GM12878 (cell line): ENCODE measurements around the gene FOXP1. TPM values are rescaled to one million over a fixed set of nuclear protein-coding genes. Genes with fewer than 3 reads are reported as not detected.

Experiments
- ATAC-seq: fragments of 200-7000 bp; cut with Tn5 transposase; 3 replicates; pipeline ENCODE4 v1.9.1; 2020; ENCODE audit warnings: mild to moderate bottlenecking, moderate library complexity
- BruUV-seq: library from RNA; stranded (reverse); fragments of 400-500 nt; replicated peaks from 2 replicates; lab custom pipeline; 2021; lab: Mats Ljungman, UMichigan
- CTCF ChIA-PET: fragments of 300-600 bp; sonication (Branson Sonifier 250); formaldehyde crosslinking; extraction: SDS; loops from one replicate; lab custom pipeline; 2021; ENCODE audit warnings: inconsistent platforms; lab: Yijun Ruan, JAX
- POLR2A ChIA-PET: fragments of 350-600 bp; formaldehyde crosslinking; extraction: SDS; loops from one replicate; lab custom pipeline; 2021; ENCODE audit warnings: inconsistent platforms; lab: Charles Lee
- RAD21 ChIA-PET: fragments of 300-600 bp; sonication (Branson Sonifier 250); formaldehyde crosslinking; loops from one replicate; lab custom pipeline; 2023; ENCODE audit warnings: antibody characterized with exemption; ENCODE audit not compliant: unreplicated experiment; lab: Charles Lee
- SMC1A ChIA-PET: fragments of 300-600 bp; sonication (Branson Sonifier 250); formaldehyde crosslinking; loops from one replicate; lab custom pipeline; 2023; ENCODE audit not compliant: unreplicated experiment, uncharacterized antibody; lab: Charles Lee
- DNase-seq: peaks from one replicate; pipeline ENCODE4 v3.0.0-alpha.2; 2011; ENCODE audit warnings: low read depth, low spot score
- FAIRE-seq: peaks from 3 replicates; lab custom pipeline; 2011; peaks lifted over from hg19 to GRCh38; lab: Jason Lieb, UNC
- H2AFZ ChIP-seq: 2 replicates; pipeline ENCODE4 v1.6.0; 2011; ENCODE audit warnings: low read depth, low read length, control low read depth; ENCODE audit not compliant: control insufficient read depth
- H3K27ac ChIP-seq: 2 replicates; pipeline ENCODE4 v1.5.1; 2011; ENCODE audit warnings: control low read depth; ENCODE audit not compliant: control insufficient read depth, insufficient read depth
- H3K27me3 ChIP-seq, 2 experiments: replicated peaks in 1 of 2; 2 replicates each; pipeline versions ENCODE4 v1.6.0 to v1.6.1; 2011; ENCODE audit warnings: low read length in 1 of 2; ENCODE audit not compliant: control insufficient read depth in 2 of 2, insufficient read depth in 2 of 2
- H3K36me3 ChIP-seq, 2 experiments: 2 replicates each; pipeline ENCODE4 v1.5.1; 2011; ENCODE audit warnings: low read length in 1 of 2; ENCODE audit not compliant: control insufficient read depth in 2 of 2, insufficient read depth in 2 of 2
- H3K4me1 ChIP-seq: 2 replicates; pipeline ENCODE4 v1.6.1; 2011; ENCODE audit warnings: mild to moderate bottlenecking, low read length, moderate library complexity, mixed read lengths; ENCODE audit not compliant: control insufficient read depth, insufficient read depth
- H3K4me2 ChIP-seq: 2 replicates; pipeline ENCODE4 v1.6.0; 2011; ENCODE audit warnings: control low read depth; ENCODE audit not compliant: control insufficient read depth, insufficient read depth
- H3K4me3 ChIP-seq: fragments of 200-600 bp; sonication (generic); 2 replicates; pipeline ENCODE4 v1.5.1; 2016
- H3K79me2 ChIP-seq: 2 replicates; pipeline ENCODE4 v1.6.0; 2011; ENCODE audit warnings: low read length; ENCODE audit not compliant: control insufficient read depth, insufficient read depth
- H3K9ac ChIP-seq: 2 replicates; pipeline ENCODE4 v1.8.0; 2011; ENCODE audit warnings: low read length, control low read depth, mixed read lengths; ENCODE audit not compliant: control insufficient read depth, insufficient read depth
- H3K9me3 ChIP-seq: replicated peaks from 3 replicates; pipeline ENCODE4 v1.5.1; 2011; ENCODE audit warnings: mild to moderate bottlenecking, low read length; ENCODE audit not compliant: control insufficient read depth, insufficient read depth
- H4K20me1 ChIP-seq: 2 replicates; pipeline ENCODE4 v1.6.0; 2011; ENCODE audit not compliant: control insufficient read depth, insufficient read depth
- GATAD2B ChIP-seq: fragments of 450-650 bp; conservative IDR thresholded peaks from 2 replicates; pipeline ENCODE4 v1.6.1; 2017; ENCODE audit warnings: low read depth, mild to moderate bottlenecking, moderate library complexity
- JUND ChIP-seq: IDR thresholded peaks from 2 replicates; pipeline ENCODE4 v1.6.1; 2012; ENCODE audit warnings: low read depth, mild to moderate bottlenecking, low read length, improper control_type of control experiment, moderate library complexity
- WGBS: methylation state at CpG from one replicate; pipeline ENCODE4 v1.1.6; 2016; ENCODE audit warnings: low lambda C conversion rate; ENCODE audit not compliant: insufficient replicate concordance, insufficient coverage; ENCODE audit errors: missing lambda C conversion rate; 5-methylcytosine and 5-hydroxymethylcytosine counted together
- in situ Hi-C: fragments of 300-500 bp; cut with MboI; formaldehyde crosslinking; loops from 9 replicates; pipeline ENCODE4 v1.14.3; 2018; ENCODE audit warnings: mixed read lengths
- intact Hi-C: fragments of 100-400 bp; cut with micrococcal nuclease; formaldehyde crosslinking; loops from one replicate; pipeline ENCODE4 v1.14.2; 2022; ENCODE audit not compliant: unreplicated experiment
- polyA plus RNA-seq, 11 experiments: library from polyadenylated mRNA; depleted of rRNA in 4 of 11; unstranded in 6 of 11; stranded (reverse) in 5 of 11; fragments of >200 nt; fragmentation: Nextera tagmentation in 4 of 11; fragmentation: Illumina TruSeq in 1 of 11; extraction: Ambion mirVana in 4 of 11; extraction: Trizol in 1 of 11; gene quantifications; 1 replicate in 1 of 11; 2 replicates in 10 of 11; pipeline versions ENCODE4 v1.2.1 to v1.2.3, GENCODE V29; 2011 to 2016; ENCODE audit warnings: inconsistent platforms in 2 of 11, missing spikeins in 2 of 11, low read depth in 1 of 11
- total RNA-seq, 4 experiments: library from RNA; depleted of rRNA in 3 of 4; stranded (reverse); fragments of >200 nt in 3 of 4; fragmentation: Illumina TruSeq in 1 of 4; extraction: Trizol in 1 of 4; gene quantifications; 2 replicates each; pipeline versions ENCODE4 v1.2.1 to v1.2.3, GENCODE V29; 2013 to 2021
- TF ChIP-seq, protein P1 (sequence below): fragments of 150-350 bp; IDR thresholded peaks from 2 replicates; pipeline ENCODE4 v1.6.1; 2016; ENCODE audit warnings: low read depth, low read length
- TF ChIP-seq, protein P2 (sequence below): IDR thresholded peaks from 2 replicates; pipeline ENCODE4 v1.6.1; 2012; ENCODE audit warnings: improper control_type of control experiment, low read depth, low read length; ENCODE audit not compliant: insufficient replicate concordance

FOXP1 gene
- total and polyA plus RNA-seq, 10 of the 15 experiments (the other 5 are each of a cell fraction or from before 2014, with no cell fraction given) = 0.05 to 1.6 (median 0.20) TPM; not detected in 1

DNA sequence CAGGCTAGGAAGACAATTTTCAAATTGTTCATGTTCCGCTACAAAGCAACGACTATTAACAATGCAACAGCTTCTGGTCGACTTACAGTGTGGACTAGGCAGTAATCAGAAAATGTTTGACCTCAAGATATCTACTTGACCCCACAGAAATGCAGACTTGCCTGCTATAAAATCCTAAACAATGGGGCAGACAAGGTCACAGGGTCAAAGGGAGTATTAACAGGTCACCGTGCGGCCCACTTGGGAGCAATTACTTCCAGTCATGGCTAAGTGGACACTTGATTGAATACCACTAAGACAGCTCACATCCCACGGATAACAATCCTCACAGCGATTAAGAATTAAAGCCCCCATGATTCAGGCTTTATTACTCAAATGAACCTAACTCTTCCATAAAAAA, 58.9 kb downstream of the FOXP1 start:
- TF ChIP-seq, protein P1, sequence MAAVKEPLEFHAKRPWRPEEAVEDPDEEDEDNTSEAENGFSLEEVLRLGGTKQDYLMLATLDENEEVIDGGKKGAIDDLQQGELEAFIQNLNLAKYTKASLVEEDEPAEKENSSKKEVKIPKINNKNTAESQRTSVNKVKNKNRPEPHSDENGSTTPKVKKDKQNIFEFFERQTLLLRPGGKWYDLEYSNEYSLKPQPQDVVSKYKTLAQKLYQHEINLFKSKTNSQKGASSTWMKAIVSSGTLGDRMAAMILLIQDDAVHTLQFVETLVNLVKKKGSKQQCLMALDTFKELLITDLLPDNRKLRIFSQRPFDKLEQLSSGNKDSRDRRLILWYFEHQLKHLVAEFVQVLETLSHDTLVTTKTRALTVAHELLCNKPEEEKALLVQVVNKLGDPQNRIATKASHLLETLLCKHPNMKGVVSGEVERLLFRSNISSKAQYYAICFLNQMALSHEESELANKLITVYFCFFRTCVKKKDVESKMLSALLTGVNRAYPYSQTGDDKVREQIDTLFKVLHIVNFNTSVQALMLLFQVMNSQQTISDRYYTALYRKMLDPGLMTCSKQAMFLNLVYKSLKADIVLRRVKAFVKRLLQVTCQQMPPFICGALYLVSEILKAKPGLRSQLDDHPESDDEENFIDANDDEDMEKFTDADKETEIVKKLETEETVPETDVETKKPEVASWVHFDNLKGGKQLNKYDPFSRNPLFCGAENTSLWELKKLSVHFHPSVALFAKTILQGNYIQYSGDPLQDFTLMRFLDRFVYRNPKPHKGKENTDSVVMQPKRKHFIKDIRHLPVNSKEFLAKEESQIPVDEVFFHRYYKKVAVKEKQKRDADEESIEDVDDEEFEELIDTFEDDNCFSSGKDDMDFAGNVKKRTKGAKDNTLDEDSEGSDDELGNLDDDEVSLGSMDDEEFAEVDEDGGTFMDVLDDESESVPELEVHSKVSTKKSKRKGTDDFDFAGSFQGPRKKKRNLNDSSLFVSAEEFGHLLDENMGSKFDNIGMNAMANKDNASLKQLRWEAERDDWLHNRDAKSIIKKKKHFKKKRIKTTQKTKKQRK = no peak
- TF ChIP-seq, protein P2, sequence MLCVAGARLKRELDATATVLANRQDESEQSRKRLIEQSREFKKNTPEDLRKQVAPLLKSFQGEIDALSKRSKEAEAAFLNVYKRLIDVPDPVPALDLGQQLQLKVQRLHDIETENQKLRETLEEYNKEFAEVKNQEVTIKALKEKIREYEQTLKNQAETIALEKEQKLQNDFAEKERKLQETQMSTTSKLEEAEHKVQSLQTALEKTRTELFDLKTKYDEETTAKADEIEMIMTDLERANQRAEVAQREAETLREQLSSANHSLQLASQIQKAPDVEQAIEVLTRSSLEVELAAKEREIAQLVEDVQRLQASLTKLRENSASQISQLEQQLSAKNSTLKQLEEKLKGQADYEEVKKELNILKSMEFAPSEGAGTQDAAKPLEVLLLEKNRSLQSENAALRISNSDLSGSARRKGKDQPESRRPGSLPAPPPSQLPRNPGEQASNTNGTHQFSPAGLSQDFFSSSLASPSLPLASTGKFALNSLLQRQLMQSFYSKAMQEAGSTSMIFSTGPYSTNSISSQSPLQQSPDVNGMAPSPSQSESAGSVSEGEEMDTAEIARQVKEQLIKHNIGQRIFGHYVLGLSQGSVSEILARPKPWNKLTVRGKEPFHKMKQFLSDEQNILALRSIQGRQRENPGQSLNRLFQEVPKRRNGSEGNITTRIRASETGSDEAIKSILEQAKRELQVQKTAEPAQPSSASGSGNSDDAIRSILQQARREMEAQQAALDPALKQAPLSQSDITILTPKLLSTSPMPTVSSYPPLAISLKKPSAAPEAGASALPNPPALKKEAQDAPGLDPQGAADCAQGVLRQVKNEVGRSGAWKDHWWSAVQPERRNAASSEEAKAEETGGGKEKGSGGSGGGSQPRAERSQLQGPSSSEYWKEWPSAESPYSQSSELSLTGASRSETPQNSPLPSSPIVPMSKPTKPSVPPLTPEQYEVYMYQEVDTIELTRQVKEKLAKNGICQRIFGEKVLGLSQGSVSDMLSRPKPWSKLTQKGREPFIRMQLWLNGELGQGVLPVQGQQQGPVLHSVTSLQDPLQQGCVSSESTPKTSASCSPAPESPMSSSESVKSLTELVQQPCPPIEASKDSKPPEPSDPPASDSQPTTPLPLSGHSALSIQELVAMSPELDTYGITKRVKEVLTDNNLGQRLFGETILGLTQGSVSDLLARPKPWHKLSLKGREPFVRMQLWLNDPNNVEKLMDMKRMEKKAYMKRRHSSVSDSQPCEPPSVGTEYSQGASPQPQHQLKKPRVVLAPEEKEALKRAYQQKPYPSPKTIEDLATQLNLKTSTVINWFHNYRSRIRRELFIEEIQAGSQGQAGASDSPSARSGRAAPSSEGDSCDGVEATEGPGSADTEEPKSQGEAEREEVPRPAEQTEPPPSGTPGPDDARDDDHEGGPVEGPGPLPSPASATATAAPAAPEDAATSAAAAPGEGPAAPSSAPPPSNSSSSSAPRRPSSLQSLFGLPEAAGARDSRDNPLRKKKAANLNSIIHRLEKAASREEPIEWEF = no peak
- TF ChIP-seq GATAD2B (no peak), JUND (no peak)
- TF ChIP-seq, all 136 proteins: peak for 0
- FAIRE-seq (no peak), DNase-seq (no peak), ATAC-seq (no peak)
- no peaks in the 10 kb centered on the region for H3K79me2 ChIP-seq
- SMC1A ChIA-PET = no interaction called here
- no peaks in the 10 kb centered on the region for H3K27me3 ChIP-seq
- CTCF ChIA-PET = interaction anchor here (0.6 kb wide), 3 partner anchors 363 to 1172 kb away, joined by 3 to 5 read pairs (median 4); no protein-coding TSS in a partner anchor
- WGBS = 39% methylated on average over 7 of the region's 7 CpGs
- no peak overlapping the region for H3K27ac ChIP-seq
- BruUV-seq = no TSS peak
- in situ Hi-C loops = no loop called here
- POLR2A ChIA-PET = no interaction called here
- no peaks in the 10 kb centered on the region for H3K4me1 ChIP-seq
- RAD21 ChIA-PET = no interaction called here
- H3K36me3 ChIP-seq = no peaks in the 10 kb centered on the region
- H4K20me1 ChIP-seq = no peaks in the 10 kb centered on the region
- H3K9me3 ChIP-seq = no peaks in the 10 kb centered on the region
- no peak overlapping the region for H3K4me2 ChIP-seq
- intact Hi-C loops = no loop called here
- no peak overlapping the region for H3K9ac ChIP-seq
- no peak overlapping the region for H3K4me3 ChIP-seq
- no peak overlapping the region for H2AFZ ChIP-seq
